ENCODE data around the gene MCF2L2. TPM values are rescaled to one million over a fixed set of nuclear protein-coding genes. Genes with fewer than 3 reads are reported as not detected.
"Not testable (repeated sequence)": the region's sequence is repeated elsewhere in the genome, so short reads cannot be mapped to it uniquely, and the experiment has no call there.

MCF2L2 gene
- total and polyA plus RNA-seq, 2 of the 13 experiments (the other 11 are each of a cell fraction or from before 2014, with no cell fraction given): not detected

- intact Hi-C loops (cut with micrococcal nuclease; ENCODE audit: unreplicated experiment) (no loop called here), in situ Hi-C loops (cut with HindIII; ENCODE audit: extremely low pct_ligation_motif_present, low pct_unique_long_range_greater_than_20kb) (no loop called here)
- FAIRE-seq (no peak), DNase-seq (ENCODE audit: low spot score) (no peak), ATAC-seq (no peak)
- Histone ChIP-seq H3K36me3 (replicated peaks in 1 of 2; ENCODE audit: control insufficient read depth in 1 of 2, insufficient read depth in 2 of 2, low read length in 2 of 2) (no peaks in the 10 kb centered on the region), H2AFZ (ENCODE audit: low read length) (no peak overlapping the region), H3K9me3 (ENCODE audit: low read length) (peaks cover 9% of the 10 kb centered on the region), H3K9ac (ENCODE audit: insufficient read depth, low read depth, low read length) (no peak overlapping the region), H3K4me2 (ENCODE audit: low read depth, low read length) (0 out of 2 replicates have a peak overlapping the region, but pooled peaks have one; percentile 10), H3K4me3 (replicated peaks in 1 of 3; ENCODE audit: insufficient read depth in 1 of 3, low read depth in 2 of 3, low read length in 3 of 3) (no peak overlapping the region), H3K27ac (ENCODE audit: extremely low read length, insufficient read depth, low read length) (no peak overlapping the region), H3K4me1 (ENCODE audit: insufficient read depth, low read length) (peaks cover 9% of the 10 kb centered on the region), H3K27me3 (ENCODE audit: control insufficient read depth in 1 of 2, insufficient read depth in 2 of 2, low read length in 2 of 2) (no peaks in the 10 kb centered on the region; a peak in 2 of 5 replicates), H4K20me1 (ENCODE audit: insufficient read depth, low read length) (no peaks in the 10 kb centered on the region), H3K79me2 (ENCODE audit: insufficient read depth, low read length) (no peaks in the 10 kb centered on the region)
- TF ChIP-seq ARNTL (CRISPR knock-in tag; IDR thresholded peaks at IDR 0.05) (no peak), GTF3A (CRISPR knock-in tag; conservative IDR thresholded peaks at IDR 0.05) (no peak), ZNF143 (CRISPR knock-in tag; IDR thresholded peaks at IDR 0.05) (no peak), ZNF547 (CRISPR knock-in tag; IDR thresholded peaks at IDR 0.05) (no peak), ZNF781 (CRISPR knock-in tag; IDR thresholded peaks at IDR 0.05; ENCODE audit: borderline replicate concordance, not compliant biosample characterization) (no peak), POLR2AphosphoS2 (IDR thresholded peaks at IDR 0.05; ENCODE audit: low read depth, low read length) (no peak)
- no TSS peak for BruUV-seq (replicated peaks)
- POLR2A ChIA-PET: no interaction called here
- 3% methylated on average over 1 of the region's 1 CpG for WGBS (ENCODE audit: low lambda C conversion rate)
- CTCF ChIA-PET (ENCODE audit: low intra/inter-chr PET ratio, low total read pairs): no interaction called here
Measured at GRCh38 chr3:183442994-183443393, 14.6 kb upstream of the MCF2L2 start.

DNA sequence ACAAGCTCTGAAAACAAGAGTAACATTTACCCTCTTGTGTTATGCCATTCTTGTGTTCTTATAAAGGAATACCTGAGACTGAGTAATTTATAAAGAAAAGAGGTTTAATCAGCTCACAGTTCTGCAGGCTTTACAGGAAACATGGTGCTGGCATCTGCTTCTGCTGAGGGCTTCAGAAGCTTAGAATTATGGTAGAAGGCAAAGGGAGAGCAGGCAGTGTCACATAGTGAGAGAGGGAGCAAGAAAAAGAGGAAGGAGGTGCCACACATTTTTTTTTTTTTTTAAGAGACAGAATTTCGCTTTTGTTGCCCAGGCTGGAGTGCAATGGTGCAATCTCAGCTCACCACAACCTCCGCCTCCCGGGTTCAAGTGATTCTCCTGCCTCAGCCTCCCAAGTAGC, 12.1 kb upstream of the MCF2L2 start:
- CTCF ChIA-PET (ENCODE audit: low intra/inter-chr PET ratio, low total read pairs): not testable (repeated sequence)

More for the DNA sequence above, 12.1 kb upstream of the MCF2L2 start:
- H3K9ac ChIP-seq (ENCODE audit: insufficient read depth, low read depth, low read length); H3K4me2 ChIP-seq (ENCODE audit: low read depth, low read length); H3K4me3 ChIP-seq (replicated peaks in 1 of 3; ENCODE audit: insufficient read depth in 1 of 3, low read depth in 2 of 3, low read length in 3 of 3); H3K9me3 ChIP-seq (ENCODE audit: low read length); BruUV-seq (replicated peaks); H4K20me1 ChIP-seq (ENCODE audit: insufficient read depth, low read length); H3K79me2 ChIP-seq (ENCODE audit: insufficient read depth, low read length); ATAC-seq; H3K27me3 ChIP-seq (ENCODE audit: control insufficient read depth in 1 of 2, insufficient read depth in 2 of 2, low read length in 2 of 2); DNase-seq (ENCODE audit: low spot score); FAIRE-seq; POLR2A ChIA-PET; H3K36me3 ChIP-seq (replicated peaks in 1 of 2; ENCODE audit: control insufficient read depth in 1 of 2, insufficient read depth in 2 of 2, low read length in 2 of 2); H3K27ac ChIP-seq (ENCODE audit: extremely low read length, insufficient read depth, low read length); H2AFZ ChIP-seq (ENCODE audit: low read length); in situ Hi-C loops (cut with HindIII; ENCODE audit: extremely low pct_ligation_motif_present, low pct_unique_long_range_greater_than_20kb); H3K4me1 ChIP-seq (ENCODE audit: insufficient read depth, low read length); intact Hi-C loops (cut with micrococcal nuclease; ENCODE audit: unreplicated experiment): not testable (repeated sequence)
- WGBS (ENCODE audit: low lambda C conversion rate): 41% methylated on average over 2 of the region's 3 CpGs

All from HepG2 (cell line).